Activated T-helper 2 cell treated with anti-CD3 and anti-CD28 coated beads, Interferon-gamma antibody, Interleukin-2, Interleukin-4, amounts not matched to agents 10 μg/mL and 5 μg/mL and 100 μg/mL, durations not matched to agents 14 hours and 24 hours and 36 hours (primary cell): ENCODE data around the gene GMPR. TPM values are rescaled to one million over a fixed set of nuclear protein-coding genes. Genes with fewer than 3 reads are reported as not detected.

ENCODE experiments used
- DNase-seq: peaks from one replicate; pipeline ENCODE4 v3.0.0; 2021; ENCODE audit warnings: low spot score
- H3K27ac Mint-ChIP-seq: one replicate; pipeline ENCODE4 v1.8.0; 2021; ENCODE audit warnings: mixed read lengths
- H3K27me3 Mint-ChIP-seq: one replicate; pipeline ENCODE4 v1.8.0; 2021; ENCODE audit warnings: low read depth, mixed read lengths
- H3K36me3 Mint-ChIP-seq: one replicate; pipeline ENCODE4 v1.8.0; 2021; ENCODE audit warnings: low read depth, mixed read lengths
- H3K4me1 Mint-ChIP-seq: one replicate; pipeline ENCODE4 v1.8.0; 2021; ENCODE audit warnings: low read depth, mixed read lengths
- H3K4me3 Mint-ChIP-seq: one replicate; pipeline ENCODE4 v1.8.0; 2021; ENCODE audit warnings: low read depth, mild to moderate bottlenecking, moderate library complexity, mixed read lengths
- H3K9me3 Mint-ChIP-seq: one replicate; pipeline ENCODE4 v1.8.0; 2021; ENCODE audit warnings: mixed read lengths
- intact Hi-C: fragments of 100-400 bp; cut with micrococcal nuclease; formaldehyde crosslinking; loops from one replicate; pipeline ENCODE4 v1.15.1; 2023
- total RNA-seq: library from RNA; stranded (reverse); gene quantifications from 2 replicates; pipeline ENCODE4 v1.2.3, GENCODE V29; 2022

Gene GMPR
- total RNA-seq, 1 donor from 2014 or later, result 1.0 TPM

GRCh38 chr6:16311763-16312162 is 73.4 kb downstream of the GMPR start:
- no peak overlapping the region for H3K27ac Mint-ChIP-seq
- H3K4me3 Mint-ChIP-seq, result no peak overlapping the region
- peaks cover 18% of the 10 kb centered on the region for H3K36me3 Mint-ChIP-seq
- H3K4me1 Mint-ChIP-seq, result peaks cover 8% of the 10 kb centered on the region
- no peaks in the 10 kb centered on the region for H3K9me3 Mint-ChIP-seq
- DNase-seq, result no peak
- H3K27me3 Mint-ChIP-seq, result no peaks in the 10 kb centered on the region
- intact Hi-C loops, result no loop called here

GRCh38 chr6:16313732-16314131 is 75.3 kb downstream of the GMPR start:
- intact Hi-C loops, result no loop called here
- Mint-ChIP-seq H3K27ac (no peak overlapping the region), H3K36me3 (peaks cover 18% of the 10 kb centered on the region), H3K4me1 (peaks cover 21% of the 10 kb centered on the region), H3K9me3 (no peaks in the 10 kb centered on the region), H3K4me3 (no peak overlapping the region), H3K27me3 (no peaks in the 10 kb centered on the region)
- no peak for DNase-seq

DNA sequence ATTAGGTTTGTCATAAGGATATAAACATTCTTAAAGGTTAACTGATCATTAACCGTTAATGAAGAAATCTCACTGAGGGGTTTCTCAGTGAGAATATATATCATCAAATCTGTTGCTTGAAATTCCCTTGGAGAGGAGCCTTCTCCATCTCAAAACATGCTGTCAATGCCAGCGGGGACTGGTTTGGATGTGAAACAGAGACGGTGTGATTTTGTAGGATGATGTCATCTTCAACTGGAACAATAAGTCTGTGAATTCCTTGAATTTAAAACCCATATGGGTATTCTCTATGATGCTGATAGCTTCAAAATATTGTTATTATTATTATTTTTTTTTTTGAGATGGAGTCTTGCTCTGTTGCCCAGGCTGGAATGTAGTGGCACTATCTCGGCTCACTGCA is 75.9 kb downstream of the GMPR start:
- Mint-ChIP-seq H3K36me3 (peaks cover 16% of the 10 kb centered on the region), H3K27ac (no peak overlapping the region), H3K4me3 (no peak overlapping the region), H3K27me3 (no peaks in the 10 kb centered on the region), H3K9me3 (no peaks in the 10 kb centered on the region), H3K4me1 (peaks cover 27% of the 10 kb centered on the region)
- DNase-seq, result no peak
- intact Hi-C loops, result no loop called here

GRCh38 chr6:16316741-16317251 is 78.4 kb downstream of the GMPR start:
- no peak overlapping the region for H3K4me3 Mint-ChIP-seq
- H3K4me1 Mint-ChIP-seq, result peaks cover 48% of the 10 kb centered on the region
- intact Hi-C loops, result no loop called here

DNA sequence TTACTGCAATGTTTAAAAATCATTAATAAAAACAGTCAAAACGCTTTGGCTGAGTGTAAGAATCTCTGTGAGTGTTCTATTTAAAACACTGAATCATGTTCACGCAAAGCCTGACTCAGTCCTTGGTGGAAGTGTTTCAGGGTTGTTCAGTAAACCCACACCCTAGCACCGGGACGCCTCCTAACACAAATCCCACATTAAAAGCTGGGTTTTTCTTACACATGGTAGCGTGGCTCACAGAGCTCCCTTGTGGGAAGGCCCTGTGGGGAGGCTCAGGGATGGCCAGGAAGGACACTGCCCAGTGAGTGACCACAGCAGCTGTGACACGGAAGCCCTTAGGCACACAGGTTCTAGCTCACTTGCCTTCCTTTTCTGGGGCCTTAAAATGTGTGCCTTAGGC is 80.2 kb downstream of the GMPR start:
- Mint-ChIP-seq H3K27ac (peak overlapping the region; percentile 84), H3K27me3 (no peaks in the 10 kb centered on the region), H3K4me3 (no peak overlapping the region), H3K4me1 (peaks cover 62% of the 10 kb centered on the region), H3K36me3 (peaks cover 16% of the 10 kb centered on the region), H3K9me3 (no peaks in the 10 kb centered on the region)
- intact Hi-C loops, result no loop called here
- DNase-seq, result no peak

More at GRCh38 chr6:16316741-16317251, 78.4 kb downstream of the GMPR start:
- H3K27me3 Mint-ChIP-seq, result no peaks in the 10 kb centered on the region
- no peak overlapping the region for H3K27ac Mint-ChIP-seq
- peaks cover 11% of the 10 kb centered on the region for H3K36me3 Mint-ChIP-seq
- DNase-seq, result no peak
- no peaks in the 10 kb centered on the region for H3K9me3 Mint-ChIP-seq

DNA sequence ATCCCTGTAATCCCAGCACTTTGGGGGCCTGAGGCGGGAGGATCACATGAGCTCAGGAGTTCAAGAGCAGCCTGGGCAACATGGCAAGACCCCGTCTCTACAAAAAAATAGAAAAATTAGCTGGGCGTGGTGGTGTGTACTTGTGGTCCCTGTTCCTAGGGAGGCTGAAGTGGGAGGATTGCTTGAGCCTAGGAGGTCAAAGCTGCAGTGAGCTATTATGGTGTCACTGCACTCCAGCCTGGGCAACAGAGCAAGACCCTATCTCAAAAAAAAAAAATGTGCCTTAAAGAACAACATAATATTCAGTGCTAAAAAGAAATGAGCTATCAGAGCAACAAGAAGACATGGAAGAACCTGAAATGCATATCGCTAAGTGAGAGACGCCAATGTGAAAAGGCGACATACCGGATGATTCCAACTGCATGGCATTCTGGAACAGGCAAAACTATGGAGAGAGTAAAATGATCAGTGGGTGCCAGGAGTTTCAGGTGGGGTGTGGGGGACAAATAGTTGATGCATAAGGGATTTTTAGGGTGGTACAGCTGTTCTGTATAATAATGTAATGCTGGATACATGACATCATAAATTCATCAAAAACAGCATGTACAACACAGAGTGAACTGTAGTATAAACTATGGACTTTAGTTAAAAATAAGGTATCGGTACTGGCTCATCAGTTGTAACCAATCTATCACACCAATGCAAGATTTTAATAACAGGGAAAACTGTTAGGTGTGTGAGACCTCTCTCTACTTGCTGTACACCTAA is 80.8 kb downstream of the GMPR start:
- Mint-ChIP-seq H3K4me1 (peaks cover 61% of the 10 kb centered on the region), H3K27ac (peak overlapping the region; percentile 84), H3K4me3 (peak overlapping the region; percentile 56), H3K27me3 (no peaks in the 10 kb centered on the region), H3K36me3 (peaks cover 17% of the 10 kb centered on the region), H3K9me3 (no peaks in the 10 kb centered on the region)
- no peak for DNase-seq
- intact Hi-C loops, result no loop called here

DNA sequence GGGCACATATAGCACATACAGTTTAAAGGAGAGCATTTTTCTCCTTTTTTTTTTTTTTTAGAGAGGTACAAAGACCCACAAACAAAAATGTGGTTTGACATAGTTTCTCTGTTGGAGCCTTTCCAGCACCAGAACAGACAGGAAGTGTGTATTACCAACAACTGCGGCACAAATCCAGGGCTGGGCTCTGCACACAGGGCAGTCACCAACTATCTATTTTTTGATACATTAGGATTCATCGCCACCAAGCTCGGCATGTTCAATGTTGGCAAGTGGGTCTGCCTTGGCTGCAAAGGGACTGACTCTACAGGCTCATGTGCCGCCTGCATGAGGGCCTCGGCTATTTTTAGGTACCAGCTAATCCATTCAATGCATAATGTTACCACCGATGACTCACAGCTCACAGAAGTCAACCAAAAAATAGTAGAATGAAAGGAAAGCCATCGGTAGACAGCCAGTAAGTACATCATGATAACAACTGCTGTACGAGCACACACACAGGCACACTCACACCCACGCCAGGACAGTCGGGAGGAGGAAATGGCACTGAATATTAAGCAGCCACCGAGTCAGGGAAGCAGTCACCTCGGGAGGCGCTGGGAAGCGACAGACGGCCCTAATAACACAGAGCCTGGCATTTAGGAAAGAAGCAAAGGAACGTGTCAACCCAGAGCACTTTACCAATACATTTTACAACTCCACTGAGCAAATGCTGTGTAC is 81.6 kb downstream of the GMPR start:
- peak overlapping the region; percentile 60 for H3K4me3 Mint-ChIP-seq
- peaks cover 24% of the 10 kb centered on the region for H3K36me3 Mint-ChIP-seq
- H3K27ac Mint-ChIP-seq, result peak overlapping the region; percentile 84
- intact Hi-C loops, result loop anchor here (1.0 to 5.0 kb wide), 5 partner anchors 11 to 367 kb away; partner anchors contain the start of gene GMPR
- H3K27me3 Mint-ChIP-seq, result no peaks in the 10 kb centered on the region
- peaks cover 68% of the 10 kb centered on the region for H3K4me1 Mint-ChIP-seq
- peak; percentile 65 for DNase-seq
- H3K9me3 Mint-ChIP-seq, result no peaks in the 10 kb centered on the region

DNA sequence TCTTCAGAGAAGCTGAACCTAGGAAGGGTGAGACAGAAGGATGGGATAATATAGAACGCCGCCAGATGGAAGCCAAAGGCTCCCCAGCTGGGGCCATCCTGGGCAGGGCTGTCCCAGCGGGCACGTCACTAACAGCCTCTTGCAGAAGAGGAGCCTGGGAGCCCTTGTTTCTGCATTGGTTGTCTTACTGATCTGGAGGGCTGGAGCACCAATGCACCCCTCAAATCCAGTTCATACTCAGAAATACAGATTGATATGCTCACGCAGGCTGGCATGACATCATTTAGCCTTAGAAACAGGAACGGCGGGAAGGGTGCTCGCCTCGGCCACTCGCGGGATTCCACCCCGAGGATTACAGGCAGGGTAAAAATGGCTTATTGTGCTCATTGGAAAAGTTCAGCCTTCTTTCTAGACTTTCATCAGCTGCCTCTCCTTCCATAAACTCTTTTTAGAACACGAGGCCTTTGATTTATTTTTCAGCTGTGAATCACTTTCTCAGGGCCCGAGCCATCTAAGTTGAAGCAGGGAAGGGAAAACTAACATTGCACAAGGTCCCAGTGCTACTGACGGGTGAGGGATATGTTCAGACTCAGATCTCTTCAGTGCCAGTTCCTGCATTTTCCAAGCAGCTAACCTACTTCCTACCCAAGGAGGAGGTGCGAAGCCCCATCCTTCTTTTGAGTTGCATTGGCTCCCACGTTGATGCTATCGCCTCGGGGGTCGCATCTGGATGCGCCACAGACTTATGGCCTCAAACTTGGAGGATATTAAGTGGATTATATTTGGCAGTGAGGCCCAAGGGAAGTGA is 82.3 kb downstream of the GMPR start:
- Mint-ChIP-seq H3K4me3 (peak overlapping the region; percentile 60), H3K27ac (peak overlapping the region; percentile 84), H3K4me1 (peaks cover 74% of the 10 kb centered on the region), H3K27me3 (no peaks in the 10 kb centered on the region), H3K9me3 (no peaks in the 10 kb centered on the region), H3K36me3 (peaks cover 28% of the 10 kb centered on the region)
- DNase-seq, result no peak
- intact Hi-C loops, result loop anchor here (1.0 to 5.0 kb wide), 5 partner anchors 11 to 367 kb away; partner anchors contain the start of gene GMPR

DNA sequence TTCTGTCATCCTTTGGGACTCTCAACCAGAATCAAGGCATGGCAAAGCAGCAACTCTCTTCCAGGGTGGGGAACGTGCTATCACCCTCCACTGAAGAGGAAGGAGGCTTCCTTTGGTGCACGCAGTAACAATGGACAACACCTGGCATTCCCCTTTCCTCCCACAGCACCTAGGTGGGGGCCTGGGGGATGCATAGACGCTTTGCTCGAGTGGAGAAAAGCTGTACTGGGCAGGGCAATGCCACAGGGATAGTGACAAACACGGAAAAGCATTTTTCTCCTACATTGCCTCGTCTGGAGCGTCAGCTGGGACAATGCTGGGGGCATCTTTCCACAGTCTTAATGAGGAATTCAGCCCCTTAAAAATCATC is 82.9 kb downstream of the GMPR start:
- no peaks in the 10 kb centered on the region for H3K27me3 Mint-ChIP-seq
- intact Hi-C loops, result loop anchor here (5.0 kb wide), 4 partner anchors 84 to 366 kb away; partner anchors contain the start of gene GMPR
- peaks cover 74% of the 10 kb centered on the region for H3K4me1 Mint-ChIP-seq
- H3K4me3 Mint-ChIP-seq, result no peak overlapping the region
- no peaks in the 10 kb centered on the region for H3K9me3 Mint-ChIP-seq
- H3K36me3 Mint-ChIP-seq, result peaks cover 34% of the 10 kb centered on the region
- DNase-seq, result no peak
- no peak overlapping the region for H3K27ac Mint-ChIP-seq

DNA sequence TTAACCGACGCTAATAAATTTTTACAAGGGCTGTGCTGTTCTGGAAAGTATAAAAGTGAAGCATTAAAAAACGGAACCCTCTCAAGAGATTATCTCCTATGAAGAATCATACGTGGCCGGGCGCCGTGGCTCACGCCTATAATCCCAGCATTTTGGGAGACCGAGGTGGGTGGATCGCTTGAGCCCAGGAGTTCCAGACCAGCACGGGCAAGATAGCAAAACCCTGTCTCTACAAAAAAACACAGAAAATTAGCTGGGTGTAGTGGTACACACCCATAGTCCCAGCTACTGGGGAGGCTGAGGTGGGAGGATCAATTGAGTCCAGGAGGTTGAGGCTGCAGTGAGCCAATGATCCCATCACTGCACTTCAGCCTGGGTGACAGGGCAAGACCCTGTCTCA is 83.4 kb downstream of the GMPR start:
- peaks cover 39% of the 10 kb centered on the region for H3K36me3 Mint-ChIP-seq
- no peaks in the 10 kb centered on the region for H3K27me3 Mint-ChIP-seq
- DNase-seq, result no peak
- peaks cover 71% of the 10 kb centered on the region for H3K4me1 Mint-ChIP-seq
- intact Hi-C loops, result loop anchor here (1.0 to 5.0 kb wide), 7 partner anchors 85 to 444 kb away; partner anchors contain the start of genes ATXN1 and GMPR
- H3K4me3 Mint-ChIP-seq, result no peak overlapping the region
- no peaks in the 10 kb centered on the region for H3K9me3 Mint-ChIP-seq
- peak overlapping the region; percentile 96 for H3K27ac Mint-ChIP-seq

DNA sequence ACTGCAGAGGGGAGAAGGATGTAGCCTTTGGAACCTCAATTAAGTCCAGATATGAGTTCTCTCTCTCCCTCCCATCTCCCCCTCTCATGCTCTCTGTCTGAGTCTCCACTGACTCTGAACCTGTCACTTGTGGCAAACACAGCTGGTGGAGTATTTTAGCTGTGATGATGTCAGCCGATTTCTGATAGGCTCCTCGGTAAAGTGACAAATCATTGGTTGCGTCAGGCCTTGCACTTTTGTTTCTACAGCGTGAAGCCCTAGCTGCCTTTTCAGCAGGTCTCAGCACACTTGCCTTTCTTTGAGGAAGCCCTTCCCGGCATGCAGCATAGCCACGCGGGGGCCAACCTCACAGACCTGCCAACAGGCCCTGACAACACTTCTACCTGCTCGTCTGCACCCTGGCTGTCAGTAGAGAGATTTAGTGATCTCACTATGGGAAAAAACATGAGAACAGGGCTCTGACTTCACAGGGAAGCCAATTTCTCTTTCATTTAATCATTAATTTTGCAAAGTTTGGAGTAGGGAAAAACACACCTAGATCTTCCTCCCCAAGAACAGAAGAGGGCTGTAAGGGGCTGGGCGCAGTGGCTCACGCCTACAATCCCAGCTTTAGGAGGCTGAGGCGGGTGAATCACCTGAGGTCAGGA is 84.4 kb downstream of the GMPR start:
- Mint-ChIP-seq H3K27ac (peak overlapping the region; percentile 96), H3K36me3 (peaks cover 38% of the 10 kb centered on the region), H3K4me1 (peaks cover 64% of the 10 kb centered on the region), H3K27me3 (no peaks in the 10 kb centered on the region), H3K4me3 (peak overlapping the region; percentile 56), H3K9me3 (no peaks in the 10 kb centered on the region)
- DNase-seq, result peak; percentile 78
- intact Hi-C loops, result loop anchor here (1.0 to 5.0 kb wide), 7 partner anchors 85 to 444 kb away; partner anchors contain the start of genes ATXN1 and GMPR

DNA sequence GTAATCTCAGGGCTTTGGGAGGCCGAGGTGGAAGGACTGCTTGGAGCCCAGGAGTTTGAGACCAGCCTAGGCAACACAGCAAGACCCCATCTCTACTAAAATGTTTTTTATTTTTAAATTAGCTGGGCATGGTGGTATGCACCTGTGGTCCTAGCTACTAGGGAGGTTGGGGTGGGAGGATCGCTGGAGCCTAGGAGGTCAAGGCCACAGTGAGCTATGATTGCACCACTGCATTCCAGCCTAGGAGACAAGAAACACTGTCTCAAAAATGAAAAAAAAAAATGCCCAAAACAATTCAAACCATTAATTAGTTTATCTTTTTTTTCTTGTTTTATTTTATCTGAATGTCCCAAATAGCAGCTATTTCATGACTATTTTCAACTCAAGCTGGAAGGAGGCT is 85.8 kb downstream of the GMPR start:
- Mint-ChIP-seq H3K27me3 (no peaks in the 10 kb centered on the region), H3K4me1 (peaks cover 50% of the 10 kb centered on the region), H3K4me3 (no peak overlapping the region), H3K27ac (peak overlapping the region; percentile 48), H3K9me3 (no peaks in the 10 kb centered on the region), H3K36me3 (peaks cover 42% of the 10 kb centered on the region)
- no peak for DNase-seq
- intact Hi-C loops, result loop anchor here (5.0 kb wide), 4 partner anchors 87 to 363 kb away; partner anchors contain the start of gene GMPR
